H1 (cell line): Measurements from ENCODE around the gene FBXW5. TPM values are rescaled to one million over a fixed set of nuclear protein-coding genes. Genes with fewer than 3 reads are reported as not detected.

Experiments
- CHD7 ChIP-seq: fragments of 300-600 bp; sonication (generic); IDR thresholded peaks from 2 replicates; pipeline ENCODE4 v1.7.1; 2012; ENCODE audit warnings: low read length, moderate library complexity, mild to moderate bottlenecking, inconsistent platforms; ENCODE audit not compliant: insufficient replicate concordance
- CTBP2 ChIP-seq: IDR thresholded peaks from 2 replicates; pipeline ENCODE4 v1.7.0; 2011; ENCODE audit warnings: borderline replicate concordance, mild to moderate bottlenecking, moderate library complexity, mixed read lengths, low read length; ENCODE audit not compliant: insufficient read depth, insufficient read length
- EGR1 ChIP-seq: IDR thresholded peaks from 2 replicates; pipeline ENCODE4 v1.6.1; 2011; ENCODE audit warnings: low read depth, low read length, borderline replicate concordance
- FOSL1 ChIP-seq: IDR thresholded peaks from 2 replicates; pipeline ENCODE4 v1.6.1; 2011; ENCODE audit warnings: mild to moderate bottlenecking, low read depth, low read length, moderate library complexity; ENCODE audit not compliant: insufficient read depth
- POLR2AphosphoS5 ChIP-seq: IDR thresholded peaks from 2 replicates; pipeline ENCODE4 v1.6.1; 2011; ENCODE audit warnings: low read depth, low read length
- TBP ChIP-seq: IDR thresholded peaks from 2 replicates; pipeline ENCODE4 v1.6.1; 2011; ENCODE audit warnings: low read depth, low read length, improper control_type of control experiment
- YY1 ChIP-seq: IDR thresholded peaks from 2 replicates; pipeline ENCODE4 v1.6.1; 2011; ENCODE audit warnings: low read depth, mild to moderate bottlenecking, low read length
- polyA plus RNA-seq, 7 experiments: library from polyadenylated mRNA; depleted of rRNA in 3 of 7; stranded (reverse) in 5 of 7; unstranded in 2 of 7; fragments of >200 nt in 5 of 7; fragments of 200-250 nt in 2 of 7; gene quantifications; 1 replicate in 5 of 7; 2 replicates in 1 of 7; 4 replicates in 1 of 7; pipeline versions ENCODE4 v1.2.1 to v1.2.3, GENCODE V29; 2011 to 2013; ENCODE audit warnings: missing spikeins in 2 of 7, mixed read lengths in 2 of 7
- total RNA-seq: library from RNA; stranded (reverse); fragmentation: NEBNext Ultra II Directional; extraction: Animal tissue kit (Norgen Biotek cat#: 25700); gene quantifications from 2 replicates; pipeline ENCODE4 v1.2.1, GENCODE V29; 2021
- TF ChIP-seq, protein P1 (sequence below): IDR thresholded peaks from 2 replicates; pipeline ENCODE4 v1.6.1; 2012; ENCODE audit warnings: low read length, inconsistent platforms

The FBXW5 gene
- total and polyA plus RNA-seq, 2 of the 8 experiments (the other 6 are each of a cell fraction or from before 2014, with no cell fraction given): 49.0 to 71.0 TPM

- TF ChIP-seq CHD7 (no peak), POLR2AphosphoS5 (no peak), CTBP2 (no peak), EGR1 (no peak), YY1 (no peak), FOSL1 (no peak), TBP (no peak)
- TF ChIP-seq, protein P1, sequence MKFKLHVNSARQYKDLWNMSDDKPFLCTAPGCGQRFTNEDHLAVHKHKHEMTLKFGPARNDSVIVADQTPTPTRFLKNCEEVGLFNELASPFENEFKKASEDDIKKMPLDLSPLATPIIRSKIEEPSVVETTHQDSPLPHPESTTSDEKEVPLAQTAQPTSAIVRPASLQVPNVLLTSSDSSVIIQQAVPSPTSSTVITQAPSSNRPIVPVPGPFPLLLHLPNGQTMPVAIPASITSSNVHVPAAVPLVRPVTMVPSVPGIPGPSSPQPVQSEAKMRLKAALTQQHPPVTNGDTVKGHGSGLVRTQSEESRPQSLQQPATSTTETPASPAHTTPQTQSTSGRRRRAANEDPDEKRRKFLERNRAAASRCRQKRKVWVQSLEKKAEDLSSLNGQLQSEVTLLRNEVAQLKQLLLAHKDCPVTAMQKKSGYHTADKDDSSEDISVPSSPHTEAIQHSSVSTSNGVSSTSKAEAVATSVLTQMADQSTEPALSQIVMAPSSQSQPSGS: no peak
Observed at GRCh38 chr9:136974817-136975535, 30.4 kb upstream of the FBXW5 start (continued).
